ENCODE measurements around the gene VWA5B1. TPM values are rescaled to one million over a fixed set of nuclear protein-coding genes. Genes with fewer than 3 reads are reported as not detected.

VWA5B1 gene
- total RNA-seq, 2 donors from 2014 or later: 0.22 to 0.43 TPM

Other genes with a start within 250 kb of the VWA5B1 start
- gene PLA2G5, start 220.7 kb upstream of the VWA5B1 start, total RNA-seq: 100 to 1,000 TPM; 115 to 149 TPM
- not detected for gene PLA2G2D, start 171.3 kb upstream of the VWA5B1 start, total RNA-seq
- gene PLA2G2F, start 151.6 kb upstream of the VWA5B1 start, total RNA-seq: not detected
- 1 to 10 TPM; 2.7 to 7.3 TPM for gene UBXN10, start 104.8 kb upstream of the VWA5B1 start, total RNA-seq
- not detected for gene PLA2G2C, start 104.4 kb upstream of the VWA5B1 start, total RNA-seq
- 10 to 100 TPM in 1 of 2 donors, 1 to 10 TPM in 1; 5.3 to 13.4 TPM for gene CAMK2N1, start 195.3 kb downstream of the VWA5B1 start, total RNA-seq
- 10 to 100 TPM; 37.3 to 47.8 TPM for gene MUL1, start 217.3 kb downstream of the VWA5B1 start, total RNA-seq